Islet of Langerhans (tissue), 1 donor: Measurements from ENCODE around the gene SHISA9.

ENCODE experiments used
- FAIRE-seq: peaks from one replicate; lab custom pipeline; 2011; peaks lifted over from hg19 to GRCh38; lab: Jason Lieb, UNC

Gene SHISA9

GRCh38 chr16:12958366-12958765, 57.0 kb downstream of the SHISA9 start:
- FAIRE-seq, result no peak

GRCh38 chr16:12959072-12959471, 57.7 kb downstream of the SHISA9 start:
- FAIRE-seq, result no peak

GRCh38 chr16:12961626-12962025, 60.2 kb downstream of the SHISA9 start:
- FAIRE-seq, result no peak

GRCh38 chr16:12964461-12964860, 63.1 kb downstream of the SHISA9 start:
- FAIRE-seq, result no peak

GRCh38 chr16:12965274-12965804, 63.9 kb downstream of the SHISA9 start:
- FAIRE-seq, result no peak

GRCh38 chr16:12971241-12971640, 69.8 kb downstream of the SHISA9 start:
- no peak for FAIRE-seq

GRCh38 chr16:12972246-12972645, 70.8 kb downstream of the SHISA9 start:
- FAIRE-seq, result no peak

- FAIRE-seq, result no peak
Measured at GRCh38 chr16:12975766-12976165, 74.4 kb downstream of the SHISA9 start.

GRCh38 chr16:12976496-12976895, 75.1 kb downstream of the SHISA9 start:
- no peak for FAIRE-seq

GRCh38 chr16:12976936-12977335, 75.5 kb downstream of the SHISA9 start:
- no peak for FAIRE-seq

- FAIRE-seq, result no peak
Measured at GRCh38 chr16:12985516-12985915, 84.1 kb downstream of the SHISA9 start.

- no peak for FAIRE-seq
Measured at GRCh38 chr16:12988071-12988470, 86.7 kb downstream of the SHISA9 start.

- no peak for FAIRE-seq
Measured at GRCh38 chr16:12992066-12992465, 90.7 kb downstream of the SHISA9 start.

GRCh38 chr16:12994402-12994801, 93.0 kb downstream of the SHISA9 start:
- FAIRE-seq, result no peak

GRCh38 chr16:12995721-12996372, 94.4 kb downstream of the SHISA9 start:
- FAIRE-seq, result no peak

GRCh38 chr16:12998361-12999085, 97.1 kb downstream of the SHISA9 start:
- FAIRE-seq, result no peak

- no peak for FAIRE-seq
Measured at GRCh38 chr16:12999368-12999767, 98.0 kb downstream of the SHISA9 start.

- no peak for FAIRE-seq
Measured at GRCh38 chr16:13005721-13006247, 104.4 kb downstream of the SHISA9 start.

- FAIRE-seq, result no peak
Measured at GRCh38 chr16:13012601-13013000, 111.2 kb downstream of the SHISA9 start.

GRCh38 chr16:13013043-13013442, 111.6 kb downstream of the SHISA9 start:
- no peak for FAIRE-seq

- no peak for FAIRE-seq
Measured at GRCh38 chr16:13014476-13014875, 113.1 kb downstream of the SHISA9 start.

GRCh38 chr16:13018026-13018425, 116.6 kb downstream of the SHISA9 start:
- no peak for FAIRE-seq

- no peak for FAIRE-seq
Measured at GRCh38 chr16:13021996-13022395, 120.6 kb downstream of the SHISA9 start.

GRCh38 chr16:13029786-13030185, 128.4 kb downstream of the SHISA9 start:
- FAIRE-seq, result no peak
